Cardiac muscle cell (in vitro differentiated cells and primary cell): ENCODE data around the gene ZMYND15. TPM values are rescaled to one million over a fixed set of nuclear protein-coding genes. Genes with fewer than 3 reads are reported as not detected.

Experiments used
- DNase-seq, 2 donors: peaks; one replicate each; pipeline versions ENCODE4 v3.0.0 to v3.0.0-alpha.2; 2010 to 2017; ENCODE audit warnings: low read depth in 1 of 2, low spot score in 1 of 2
- H3K27ac ChIP-seq: fragments of 200-600 bp; sonication (generic); 2 replicates; pipeline ENCODE4 v1.5.1; 2016
- H3K27me3 ChIP-seq: fragments of 200-600 bp; sonication (generic); 2 replicates; pipeline ENCODE4 v1.6.0; 2016; ENCODE audit warnings: control low read depth
- H3K36me3 ChIP-seq: fragments of 200-600 bp; sonication (generic); 2 replicates; pipeline ENCODE4 v1.5.1; 2016; ENCODE audit warnings: control low read depth
- H3K4me1 ChIP-seq: fragments of 200-600 bp; sonication (generic); 2 replicates; pipeline ENCODE4 v1.8.1; 2017; ENCODE audit warnings: low read depth, mild to moderate bottlenecking, mixed run types
- H3K4me3 ChIP-seq: fragments of 200-600 bp; sonication (generic); 2 replicates; pipeline ENCODE4 v1.5.1; 2016; ENCODE audit warnings: mild to moderate bottlenecking
- H3K9me3 ChIP-seq: fragments of 200-600 bp; sonication (generic); 2 replicates; pipeline ENCODE4 v1.5.1; 2017; ENCODE audit warnings: low read depth, mild to moderate bottlenecking, control low read depth
- polyA plus RNA-seq: library from polyadenylated mRNA; unstranded; fragments of >200 nt; fragmentation: Nextera tagmentation; extraction: Ambion mirVana; gene quantifications from 2 replicates; pipeline ENCODE4 v1.2.1, GENCODE V29; 2016
- total RNA-seq: library from RNA; depleted of rRNA; stranded (reverse); fragments of >200 nt; gene quantifications from 2 replicates; pipeline ENCODE4 v1.2.3, GENCODE V29; 2016
- TF ChIP-seq, protein P1 (sequence below): IDR thresholded peaks from 2 replicates; pipeline ENCODE4 v1.5.1; 2012; ENCODE audit warnings: low read depth, mild to moderate bottlenecking, low read length

The ZMYND15 gene
- total and polyA plus RNA-seq, 2 experiments from 2014 or later, result not detected

- H3K4me1 ChIP-seq, result no peaks in the 10 kb centered on the region
- DNase-seq, result no peak
- H3K27me3 ChIP-seq, result no peaks in the 10 kb centered on the region
Observed at GRCh38 chr17:4719146-4719545, 20.5 kb upstream of the ZMYND15 start.

GRCh38 chr17:4719684-4720221 is 19.9 kb upstream of the ZMYND15 start:
- TF ChIP-seq, protein P1, sequence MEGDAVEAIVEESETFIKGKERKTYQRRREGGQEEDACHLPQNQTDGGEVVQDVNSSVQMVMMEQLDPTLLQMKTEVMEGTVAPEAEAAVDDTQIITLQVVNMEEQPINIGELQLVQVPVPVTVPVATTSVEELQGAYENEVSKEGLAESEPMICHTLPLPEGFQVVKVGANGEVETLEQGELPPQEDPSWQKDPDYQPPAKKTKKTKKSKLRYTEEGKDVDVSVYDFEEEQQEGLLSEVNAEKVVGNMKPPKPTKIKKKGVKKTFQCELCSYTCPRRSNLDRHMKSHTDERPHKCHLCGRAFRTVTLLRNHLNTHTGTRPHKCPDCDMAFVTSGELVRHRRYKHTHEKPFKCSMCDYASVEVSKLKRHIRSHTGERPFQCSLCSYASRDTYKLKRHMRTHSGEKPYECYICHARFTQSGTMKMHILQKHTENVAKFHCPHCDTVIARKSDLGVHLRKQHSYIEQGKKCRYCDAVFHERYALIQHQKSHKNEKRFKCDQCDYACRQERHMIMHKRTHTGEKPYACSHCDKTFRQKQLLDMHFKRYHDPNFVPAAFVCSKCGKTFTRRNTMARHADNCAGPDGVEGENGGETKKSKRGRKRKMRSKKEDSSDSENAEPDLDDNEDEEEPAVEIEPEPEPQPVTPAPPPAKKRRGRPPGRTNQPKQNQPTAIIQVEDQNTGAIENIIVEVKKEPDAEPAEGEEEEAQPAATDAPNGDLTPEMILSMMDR, result no peak
- peak in 1 of 2 donors; percentile 34 for DNase-seq
- Histone ChIP-seq H3K27me3 (no peaks in the 10 kb centered on the region), H3K27ac (no peak overlapping the region), H3K4me3 (no peak overlapping the region), H3K4me1 (no peaks in the 10 kb centered on the region), H3K9me3 (no peaks in the 10 kb centered on the region), H3K36me3 (no peaks in the 10 kb centered on the region)

More at GRCh38 chr17:4719146-4719545, 20.5 kb upstream of the ZMYND15 start:
- Histone ChIP-seq H3K36me3 (no peaks in the 10 kb centered on the region), H3K4me3 (no peak overlapping the region), H3K9me3 (no peaks in the 10 kb centered on the region), H3K27ac (no peak overlapping the region)
- TF ChIP-seq, protein P1, result no peak

- TF ChIP-seq, protein P1, result no peak
- Histone ChIP-seq H3K4me3 (no peak overlapping the region), H3K9me3 (no peaks in the 10 kb centered on the region), H3K4me1 (no peaks in the 10 kb centered on the region), H3K27ac (no peak overlapping the region), H3K27me3 (no peaks in the 10 kb centered on the region), H3K36me3 (no peaks in the 10 kb centered on the region)
- no peak for DNase-seq
Observed at GRCh38 chr17:4720787-4721186, 18.8 kb upstream of the ZMYND15 start.

DNA sequence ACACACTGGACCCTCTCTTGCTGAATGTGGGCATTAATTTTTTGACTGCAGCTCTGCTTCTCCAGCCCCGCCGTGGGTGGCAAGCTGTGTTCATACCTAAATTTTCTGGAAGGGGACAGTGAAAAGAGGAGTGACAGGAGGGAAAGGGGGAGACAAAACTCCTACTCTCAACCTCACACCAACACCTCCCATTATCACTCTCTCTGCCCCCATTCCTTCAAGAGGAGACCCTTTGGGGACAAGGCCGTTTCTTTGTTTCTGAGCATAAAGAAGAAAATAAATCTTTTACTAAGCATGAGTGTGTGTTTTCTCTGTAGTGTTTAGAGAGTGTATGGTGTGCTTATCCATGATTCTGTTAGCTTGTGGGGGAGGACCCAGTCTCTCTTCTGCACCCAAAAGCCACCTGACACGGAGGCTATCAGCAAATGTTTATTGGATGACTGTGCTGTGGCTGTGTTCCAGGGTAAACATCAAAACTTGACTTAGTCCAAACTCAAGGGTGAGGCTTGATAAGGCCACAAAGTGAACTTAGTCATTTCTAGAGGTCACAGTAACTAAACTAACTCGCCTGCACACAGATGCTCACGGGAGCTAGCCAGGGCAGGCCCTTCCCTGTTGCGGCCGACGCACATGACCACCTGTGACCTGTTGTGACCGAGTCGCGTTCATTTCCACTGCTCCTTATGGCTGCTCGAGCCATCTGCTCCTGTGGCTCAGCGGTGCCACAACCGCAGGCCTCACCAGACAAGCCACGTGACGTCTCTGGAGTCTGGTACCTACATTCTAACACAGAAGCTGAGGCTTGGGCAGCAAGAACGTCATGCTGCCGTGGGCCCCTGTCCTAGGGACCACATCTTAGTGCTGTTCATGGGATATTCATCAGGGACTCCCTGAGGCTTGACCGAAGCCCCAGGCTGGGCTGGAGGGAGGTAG is 18.2 kb upstream of the ZMYND15 start:
- no peaks in the 10 kb centered on the region for H3K36me3 ChIP-seq
- TF ChIP-seq, protein P1, result no peak
- no peaks in the 10 kb centered on the region for H3K9me3 ChIP-seq
- H3K4me3 ChIP-seq, result no peak overlapping the region
- no peaks in the 10 kb centered on the region for H3K4me1 ChIP-seq
- DNase-seq, result peak in 1 of 2 donors; percentile 62
- H3K27ac ChIP-seq, result no peak overlapping the region
- no peaks in the 10 kb centered on the region for H3K27me3 ChIP-seq

- Histone ChIP-seq H3K4me1 (no peaks in the 10 kb centered on the region), H3K27me3 (no peaks in the 10 kb centered on the region), H3K4me3 (no peak overlapping the region), H3K27ac (no peak overlapping the region), H3K36me3 (no peaks in the 10 kb centered on the region), H3K9me3 (no peaks in the 10 kb centered on the region)
- TF ChIP-seq, protein P1, result no peak
- no peak for DNase-seq
Observed at GRCh38 chr17:4722678-4723240, 16.9 kb upstream of the ZMYND15 start.
